SK-N-SH treated with all-trans-retinoic acid at 6 μM for 48 hours (cell line): ENCODE data around the gene CRADD.

Source experiments
- ATAC-seq: fragments of 200-7000 bp; cut with Tn5 transposase; 3 replicates; pipeline ENCODE4 v1.9.1; 2020; ENCODE audit warnings: mild to moderate bottlenecking, moderate library complexity
- ARNTL ChIP-seq: fragments of 450-650 bp; formaldehyde crosslinking; IDR thresholded peaks from 2 replicates; pipeline ENCODE4 v1.5.0; 2020; ENCODE audit warnings: low read depth, mild to moderate bottlenecking, moderate library complexity, borderline replicate concordance
- BACH2 ChIP-seq: fragments of 250-450 bp; sonication (Bioruptor Pico); IDR thresholded peaks from 2 replicates; pipeline ENCODE4 v1.9.0; 2021; ENCODE audit warnings: mild to moderate bottlenecking, borderline replicate concordance
- ESRRG ChIP-seq: fragments of 250-450 bp; sonication (Bioruptor Pico); IDR thresholded peaks from 2 replicates; pipeline ENCODE4 v1.6.1; 2021; ENCODE audit warnings: mild to moderate bottlenecking
- GLIS3 ChIP-seq: fragments of 250-450 bp; sonication (Bioruptor Pico); IDR thresholded peaks from 2 replicates; pipeline ENCODE4 v1.5.0; 2020; ENCODE audit warnings: mild to moderate bottlenecking, moderate library complexity
- ISL1 ChIP-seq: fragments of 250-450 bp; sonication (Bioruptor Pico); IDR thresholded peaks from 2 replicates; pipeline ENCODE4 v2.1.2; 2022; ENCODE audit warnings: mild to moderate bottlenecking, moderate library complexity
- PPARA ChIP-seq: fragments of 250-450 bp; sonication (Bioruptor Pico); IDR thresholded peaks from 2 replicates; pipeline ENCODE4 v1.5.0; 2020; ENCODE audit warnings: mild to moderate bottlenecking, borderline replicate concordance
- RARB ChIP-seq: fragments of 250-450 bp; sonication (Bioruptor Pico); IDR thresholded peaks from 2 replicates; pipeline ENCODE4 v1.8.0; 2021; ENCODE audit warnings: mild to moderate bottlenecking, moderate library complexity
- TCF4 ChIP-seq: fragments of 250-450 bp; sonication (Bioruptor Pico); IDR thresholded peaks from 2 replicates; pipeline ENCODE4 v1.8.0; 2021; ENCODE audit warnings: mild to moderate bottlenecking, moderate library complexity, borderline replicate concordance
- TOX ChIP-seq: fragments of 250-450 bp; sonication (Bioruptor Pico); IDR thresholded peaks from 2 replicates; pipeline ENCODE4 v1.8.0; 2021; ENCODE audit warnings: mild to moderate bottlenecking, moderate library complexity, borderline replicate concordance
- ZC3H10 ChIP-seq: fragments of 250-450 bp; sonication (Bioruptor Pico); IDR thresholded peaks from 2 replicates; pipeline ENCODE4 v1.5.1; 2021; ENCODE audit warnings: mild to moderate bottlenecking, moderate library complexity
- ZFP3 ChIP-seq: fragments of 250-450 bp; sonication (Bioruptor Pico); IDR thresholded peaks from 2 replicates; pipeline ENCODE4 v1.5.0; 2020; ENCODE audit warnings: mild to moderate bottlenecking, moderate library complexity
- ZFP30 ChIP-seq: fragments of 450-650 bp; formaldehyde crosslinking; IDR thresholded peaks from 2 replicates; pipeline ENCODE4 v1.5.0; 2022; ENCODE audit warnings: mild to moderate bottlenecking, moderate library complexity
- ZNF565 ChIP-seq: fragments of 450-650 bp; formaldehyde crosslinking; conservative IDR thresholded peaks from 2 replicates; pipeline ENCODE4 v1.5.0; 2020; ENCODE audit warnings: low read depth, mild to moderate bottlenecking, moderate library complexity
- TF ChIP-seq, protein P1 (sequence below): fragments of 250-450 bp; sonication (Bioruptor Pico); IDR thresholded peaks from 2 replicates; pipeline ENCODE4 v1.5.1; 2020; ENCODE audit warnings: low read depth, mild to moderate bottlenecking, moderate library complexity
- TF ChIP-seq, protein P2 (sequence below): fragments of 250-450 bp; sonication (Bioruptor Pico); IDR thresholded peaks from 2 replicates; pipeline ENCODE4 v1.8.0; 2021; ENCODE audit warnings: low read depth, mild to moderate bottlenecking, moderate library complexity, borderline replicate concordance
- TF ChIP-seq, protein P3 (sequence below): fragments of 250-450 bp; sonication (Bioruptor Pico); IDR thresholded peaks from 2 replicates; pipeline ENCODE4 v1.5.0; 2020; ENCODE audit warnings: mild to moderate bottlenecking, moderate library complexity
- TF ChIP-seq, protein P4 (sequence below): fragments of 250-450 bp; sonication (Bioruptor Pico); IDR thresholded peaks from 2 replicates; pipeline ENCODE4 v1.5.1; 2021; ENCODE audit warnings: mild to moderate bottlenecking, moderate library complexity
- TF ChIP-seq, protein P5 (sequence below): fragments of 250-450 bp; sonication (Bioruptor Pico); IDR thresholded peaks from 2 replicates; pipeline ENCODE4 v1.8.0; 2020; ENCODE audit warnings: mild to moderate bottlenecking, moderate library complexity, borderline replicate concordance

The CRADD gene

DNA sequence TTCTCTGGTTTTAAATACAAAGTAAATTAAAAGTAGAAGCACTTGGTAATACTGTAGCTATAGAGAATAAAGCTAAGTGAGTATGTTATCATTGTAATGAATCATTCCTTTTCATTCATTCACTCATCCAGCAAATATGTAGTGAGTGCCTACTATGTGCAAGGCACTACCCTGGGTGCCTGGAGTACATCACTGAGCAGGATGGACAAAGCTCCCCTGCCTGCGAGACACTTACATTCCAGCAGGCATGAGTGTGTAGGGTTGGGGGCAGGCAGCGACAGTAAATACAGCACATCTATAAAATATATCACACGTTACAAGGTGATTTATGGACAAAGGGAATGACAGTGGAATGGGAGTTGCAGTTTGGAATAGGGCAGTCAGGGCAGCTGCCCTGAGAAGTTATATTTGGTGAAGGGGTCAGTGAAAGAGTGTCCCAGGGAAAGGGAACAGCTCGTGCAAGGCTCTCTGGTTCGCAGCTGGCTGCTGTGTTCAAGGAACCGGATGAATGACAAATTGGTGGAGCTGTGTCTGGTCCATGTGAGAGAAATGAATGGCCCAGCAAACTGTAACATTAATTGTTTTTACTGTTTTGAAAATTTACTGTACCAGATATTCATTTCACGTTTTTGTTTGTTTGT lies 159.6 kb downstream of the CRADD start:
- no peak for ATAC-seq

DNA sequence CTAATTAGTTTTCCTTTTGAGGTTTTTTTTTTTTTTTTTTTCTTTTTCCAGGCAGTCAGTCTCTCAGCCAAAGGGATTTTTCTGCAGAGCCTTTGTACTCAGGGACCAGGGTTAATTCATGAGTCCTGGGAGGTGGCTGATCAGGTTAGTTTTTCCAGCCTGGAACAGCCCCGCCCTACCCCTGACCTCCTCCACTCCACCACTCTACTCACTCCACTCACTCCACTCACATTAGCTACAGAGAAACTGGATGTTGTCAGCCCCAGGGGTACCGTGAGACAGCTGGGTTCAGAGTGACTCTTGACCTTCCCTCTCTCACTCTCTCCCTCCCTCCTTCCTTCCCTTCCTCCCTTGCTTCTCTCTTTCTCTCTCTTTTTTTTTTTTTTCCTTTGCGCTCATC lies 161.0 kb downstream of the CRADD start:
- ATAC-seq, result no peak
- TF ChIP-seq BACH2 (CRISPR knock-in tag) (no peak), ESRRG (no peak)
- TF ChIP-seq, protein P1, sequence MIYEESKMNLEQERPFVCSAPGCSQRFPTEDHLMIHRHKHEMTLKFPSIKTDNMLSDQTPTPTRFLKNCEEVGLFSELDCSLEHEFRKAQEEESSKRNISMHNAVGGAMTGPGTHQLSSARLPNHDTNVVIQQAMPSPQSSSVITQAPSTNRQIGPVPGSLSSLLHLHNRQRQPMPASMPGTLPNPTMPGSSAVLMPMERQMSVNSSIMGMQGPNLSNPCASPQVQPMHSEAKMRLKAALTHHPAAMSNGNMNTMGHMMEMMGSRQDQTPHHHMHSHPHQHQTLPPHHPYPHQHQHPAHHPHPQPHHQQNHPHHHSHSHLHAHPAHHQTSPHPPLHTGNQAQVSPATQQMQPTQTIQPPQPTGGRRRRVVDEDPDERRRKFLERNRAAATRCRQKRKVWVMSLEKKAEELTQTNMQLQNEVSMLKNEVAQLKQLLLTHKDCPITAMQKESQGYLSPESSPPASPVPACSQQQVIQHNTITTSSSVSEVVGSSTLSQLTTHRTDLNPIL (CRISPR knock-in tag), result no peak
- TF ChIP-seq, protein P2, sequence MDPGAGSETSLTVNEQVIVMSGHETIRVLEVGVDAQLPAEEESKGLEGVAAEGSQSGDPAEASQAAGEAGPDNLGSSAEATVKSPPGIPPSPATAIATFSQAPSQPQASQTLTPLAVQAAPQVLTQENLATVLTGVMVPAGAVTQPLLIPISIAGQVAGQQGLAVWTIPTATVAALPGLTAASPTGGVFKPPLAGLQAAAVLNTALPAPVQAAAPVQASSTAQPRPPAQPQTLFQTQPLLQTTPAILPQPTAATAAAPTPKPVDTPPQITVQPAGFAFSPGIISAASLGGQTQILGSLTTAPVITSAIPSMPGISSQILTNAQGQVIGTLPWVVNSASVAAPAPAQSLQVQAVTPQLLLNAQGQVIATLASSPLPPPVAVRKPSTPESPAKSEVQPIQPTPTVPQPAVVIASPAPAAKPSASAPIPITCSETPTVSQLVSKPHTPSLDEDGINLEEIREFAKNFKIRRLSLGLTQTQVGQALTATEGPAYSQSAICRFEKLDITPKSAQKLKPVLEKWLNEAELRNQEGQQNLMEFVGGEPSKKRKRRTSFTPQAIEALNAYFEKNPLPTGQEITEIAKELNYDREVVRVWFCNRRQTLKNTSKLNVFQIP (CRISPR knock-in tag), result no peak

More for the DNA sequence above, 159.6 kb downstream of the CRADD start:
- TF ChIP-seq, protein P3, sequence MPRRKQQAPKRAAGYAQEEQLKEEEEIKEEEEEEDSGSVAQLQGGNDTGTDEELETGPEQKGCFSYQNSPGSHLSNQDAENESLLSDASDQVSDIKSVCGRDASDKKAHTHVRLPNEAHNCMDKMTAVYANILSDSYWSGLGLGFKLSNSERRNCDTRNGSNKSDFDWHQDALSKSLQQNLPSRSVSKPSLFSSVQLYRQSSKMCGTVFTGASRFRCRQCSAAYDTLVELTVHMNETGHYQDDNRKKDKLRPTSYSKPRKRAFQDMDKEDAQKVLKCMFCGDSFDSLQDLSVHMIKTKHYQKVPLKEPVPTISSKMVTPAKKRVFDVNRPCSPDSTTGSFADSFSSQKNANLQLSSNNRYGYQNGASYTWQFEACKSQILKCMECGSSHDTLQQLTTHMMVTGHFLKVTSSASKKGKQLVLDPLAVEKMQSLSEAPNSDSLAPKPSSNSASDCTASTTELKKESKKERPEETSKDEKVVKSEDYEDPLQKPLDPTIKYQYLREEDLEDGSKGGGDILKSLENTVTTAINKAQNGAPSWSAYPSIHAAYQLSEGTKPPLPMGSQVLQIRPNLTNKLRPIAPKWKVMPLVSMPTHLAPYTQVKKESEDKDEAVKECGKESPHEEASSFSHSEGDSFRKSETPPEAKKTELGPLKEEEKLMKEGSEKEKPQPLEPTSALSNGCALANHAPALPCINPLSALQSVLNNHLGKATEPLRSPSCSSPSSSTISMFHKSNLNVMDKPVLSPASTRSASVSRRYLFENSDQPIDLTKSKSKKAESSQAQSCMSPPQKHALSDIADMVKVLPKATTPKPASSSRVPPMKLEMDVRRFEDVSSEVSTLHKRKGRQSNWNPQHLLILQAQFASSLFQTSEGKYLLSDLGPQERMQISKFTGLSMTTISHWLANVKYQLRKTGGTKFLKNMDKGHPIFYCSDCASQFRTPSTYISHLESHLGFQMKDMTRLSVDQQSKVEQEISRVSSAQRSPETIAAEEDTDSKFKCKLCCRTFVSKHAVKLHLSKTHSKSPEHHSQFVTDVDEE (CRISPR knock-in tag), result no peak
- TF ChIP-seq RARB (CRISPR knock-in tag), result no peak
- TF ChIP-seq, protein P4, sequence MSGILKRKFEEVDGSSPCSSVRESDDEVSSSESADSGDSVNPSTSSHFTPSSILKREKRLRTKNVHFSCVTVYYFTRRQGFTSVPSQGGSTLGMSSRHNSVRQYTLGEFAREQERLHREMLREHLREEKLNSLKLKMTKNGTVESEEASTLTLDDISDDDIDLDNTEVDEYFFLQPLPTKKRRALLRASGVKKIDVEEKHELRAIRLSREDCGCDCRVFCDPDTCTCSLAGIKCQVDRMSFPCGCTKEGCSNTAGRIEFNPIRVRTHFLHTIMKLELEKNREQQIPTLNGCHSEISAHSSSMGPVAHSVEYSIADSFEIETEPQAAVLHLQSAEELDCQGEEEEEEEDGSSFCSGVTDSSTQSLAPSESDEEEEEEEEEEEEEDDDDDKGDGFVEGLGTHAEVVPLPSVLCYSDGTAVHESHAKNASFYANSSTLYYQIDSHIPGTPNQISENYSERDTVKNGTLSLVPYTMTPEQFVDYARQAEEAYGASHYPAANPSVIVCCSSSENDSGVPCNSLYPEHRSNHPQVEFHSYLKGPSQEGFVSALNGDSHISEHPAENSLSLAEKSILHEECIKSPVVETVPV, result no peak
- TF ChIP-seq ZFP30 (CRISPR knock-in tag), result no peak
- TF ChIP-seq, protein P5, sequence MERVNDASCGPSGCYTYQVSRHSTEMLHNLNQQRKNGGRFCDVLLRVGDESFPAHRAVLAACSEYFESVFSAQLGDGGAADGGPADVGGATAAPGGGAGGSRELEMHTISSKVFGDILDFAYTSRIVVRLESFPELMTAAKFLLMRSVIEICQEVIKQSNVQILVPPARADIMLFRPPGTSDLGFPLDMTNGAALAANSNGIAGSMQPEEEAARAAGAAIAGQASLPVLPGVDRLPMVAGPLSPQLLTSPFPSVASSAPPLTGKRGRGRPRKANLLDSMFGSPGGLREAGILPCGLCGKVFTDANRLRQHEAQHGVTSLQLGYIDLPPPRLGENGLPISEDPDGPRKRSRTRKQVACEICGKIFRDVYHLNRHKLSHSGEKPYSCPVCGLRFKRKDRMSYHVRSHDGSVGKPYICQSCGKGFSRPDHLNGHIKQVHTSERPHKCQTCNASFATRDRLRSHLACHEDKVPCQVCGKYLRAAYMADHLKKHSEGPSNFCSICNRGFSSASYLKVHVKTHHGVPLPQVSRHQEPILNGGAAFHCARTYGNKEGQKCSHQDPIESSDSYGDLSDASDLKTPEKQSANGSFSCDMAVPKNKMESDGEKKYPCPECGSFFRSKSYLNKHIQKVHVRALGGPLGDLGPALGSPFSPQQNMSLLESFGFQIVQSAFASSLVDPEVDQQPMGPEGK (CRISPR knock-in tag), result no peak
- TF ChIP-seq TCF4 (CRISPR knock-in tag), result no peak
- TF ChIP-seq ESRRG, result no peak
- TF ChIP-seq PPARA, result no peak
- TF ChIP-seq, protein P2 (CRISPR knock-in tag), result no peak
- TF ChIP-seq ZNF565, result no peak
- no peak for TF ChIP-seq GLIS3 (CRISPR knock-in tag)
- no peak for TF ChIP-seq BACH2 (CRISPR knock-in tag)
- TF ChIP-seq, all 23 proteins: peak for 0

DNA sequence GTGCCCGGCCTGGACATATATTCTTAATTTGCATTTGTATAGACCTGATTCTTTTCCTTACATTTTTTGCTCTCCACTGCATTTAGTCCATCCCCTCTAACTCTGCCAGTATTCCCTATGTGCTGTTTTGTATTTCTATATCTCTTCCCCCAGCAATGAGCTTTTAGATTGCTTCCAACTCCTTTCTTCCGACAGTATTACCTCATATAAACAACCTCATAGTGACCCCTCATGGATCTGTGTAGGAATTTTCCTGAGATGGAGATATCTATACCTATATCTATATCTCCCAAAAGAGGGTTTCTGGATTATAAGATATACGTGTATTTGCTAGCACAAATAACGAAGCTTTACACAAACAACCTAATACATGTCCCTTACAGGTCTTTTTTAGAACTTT lies 161.9 kb downstream of the CRADD start:
- ATAC-seq, result peak; percentile 70
- TF ChIP-seq ZFP3 (CRISPR knock-in tag) (no peak), ISL1 (CRISPR knock-in tag) (no peak), TCF4 (CRISPR knock-in tag) (no peak), TOX (CRISPR knock-in tag) (no peak), ESRRG (no peak), ARNTL (CRISPR knock-in tag) (no peak), ZC3H10 (CRISPR knock-in tag) (no peak), ZNF565 (no peak)
- TF ChIP-seq, protein P2 (CRISPR knock-in tag), result no peak
- TF ChIP-seq, protein P1 (CRISPR knock-in tag), result no peak
- TF ChIP-seq, protein P4, result no peak
